WTC11 (cell line): ENCODE results near the gene FARP2. TPM values are rescaled to one million over a fixed set of nuclear protein-coding genes. Genes with fewer than 3 reads are reported as not detected.

ENCODE experiments used
- ATAC-seq: fragments of 200-7000 bp; cut with Tn5 transposase; 2 replicates; pipeline ENCODE4 v1.10.0; 2021; ENCODE audit warnings: mild to moderate bottlenecking, moderate library complexity
- CTCF ChIA-PET: fragments of 300-600 bp; sonication (Branson Sonifier 250); formaldehyde crosslinking; loops from one replicate; lab custom pipeline; 2021; ENCODE audit warnings: antibody characterized with exemption; lab: Charles Lee
- POLR2A ChIA-PET: fragments of 350-600 bp; sonication (Branson Sonifier 250); formaldehyde crosslinking; loops from one replicate; lab custom pipeline; 2021; ENCODE audit warnings: antibody characterized with exemption; lab: Charles Lee
- DNase-seq: peaks from one replicate; pipeline ENCODE4 v3.0.0; 2021; ENCODE audit warnings: low spot score
- H3K27ac Mint-ChIP-seq: 2 replicates; pipeline ENCODE4 v1.8.0; 2021; ENCODE audit warnings: mixed read lengths
- H3K27me3 Mint-ChIP-seq: 2 replicates; pipeline ENCODE4 v1.8.0; 2021; ENCODE audit warnings: low read depth, mild to moderate bottlenecking, moderate library complexity, mixed read lengths
- H3K36me3 Mint-ChIP-seq: 2 replicates; pipeline ENCODE4 v1.8.0; 2021; ENCODE audit warnings: mixed read lengths
- H3K4me1 Mint-ChIP-seq: 2 replicates; pipeline ENCODE4 v1.8.0; 2022; ENCODE audit warnings: mixed read lengths
- H3K4me3 Mint-ChIP-seq: 2 replicates; pipeline ENCODE4 v1.8.0; 2021; ENCODE audit warnings: mild to moderate bottlenecking, moderate library complexity, mixed read lengths
- H3K9me3 Mint-ChIP-seq: 2 replicates; pipeline ENCODE4 v1.8.0; 2021; ENCODE audit warnings: mixed read lengths
- ESRRA ChIP-seq: sonication (generic); formaldehyde crosslinking; IDR thresholded peaks from 2 replicates; pipeline ENCODE4 v1.8.1; 2022; ENCODE audit warnings: mild to moderate bottlenecking, missing genetic modification reagents, borderline replicate concordance
- GRHL2 ChIP-seq: fragments of 250-450 bp; sonication (Bioruptor Pico); IDR thresholded peaks from 2 replicates; pipeline ENCODE4 v1.8.0; 2022; ENCODE audit warnings: mild to moderate bottlenecking, moderate library complexity; ENCODE audit not compliant: insufficient replicate concordance, severe bottlenecking
- KAT7 ChIP-seq: sonication (generic); formaldehyde crosslinking; IDR thresholded peaks from 2 replicates; pipeline ENCODE4 v1.8.1; 2023; ENCODE audit warnings: missing genetic modification reagents, mild to moderate bottlenecking, borderline replicate concordance
- SMAD4 ChIP-seq: sonication (generic); formaldehyde crosslinking; IDR thresholded peaks from 2 replicates; pipeline ENCODE4 v1.8.0; 2022; ENCODE audit warnings: mild to moderate bottlenecking, missing genetic modification reagents
- TEAD1 ChIP-seq: sonication (generic); formaldehyde crosslinking; IDR thresholded peaks from 2 replicates; pipeline ENCODE4 v1.8.0; 2022; ENCODE audit warnings: mild to moderate bottlenecking, missing genetic modification reagents
- TEAD4 ChIP-seq: sonication (generic); formaldehyde crosslinking; IDR thresholded peaks from 2 replicates; pipeline ENCODE4 v1.8.0; 2022; ENCODE audit warnings: mild to moderate bottlenecking, missing genetic modification reagents
- TP53 ChIP-seq: sonication (generic); formaldehyde crosslinking; IDR thresholded peaks from 2 replicates; pipeline ENCODE4 v1.8.1; 2023; ENCODE audit warnings: mild to moderate bottlenecking, missing genetic modification reagents
- ZNF121 ChIP-seq: sonication (generic); formaldehyde crosslinking; IDR thresholded peaks from 2 replicates; pipeline ENCODE4 v1.8.0; 2023; ENCODE audit warnings: missing genetic modification reagents
- ZNF232 ChIP-seq: sonication (generic); formaldehyde crosslinking; IDR thresholded peaks from 2 replicates; pipeline ENCODE4 v1.8.0; 2022; ENCODE audit warnings: mild to moderate bottlenecking, missing genetic modification reagents
- ZNF423 ChIP-seq: fragments of 250-450 bp; sonication (Bioruptor Pico); IDR thresholded peaks from 2 replicates; pipeline ENCODE4 v2.1.2; 2022; ENCODE audit warnings: mild to moderate bottlenecking, moderate library complexity
- total RNA-seq: library from RNA; stranded (reverse); gene quantifications from 3 replicates; pipeline ENCODE4 v1.2.3, GENCODE V29; 2021
- TF ChIP-seq, protein P1 (sequence below): sonication (generic); formaldehyde crosslinking; IDR thresholded peaks from 2 replicates; pipeline ENCODE4 v1.8.1; 2022; ENCODE audit warnings: missing genetic modification reagents, borderline replicate concordance
- TF ChIP-seq, protein P2 (sequence below): sonication (generic); formaldehyde crosslinking; IDR thresholded peaks from 2 replicates; pipeline ENCODE4 v1.8.0; 2023; ENCODE audit warnings: missing genetic modification reagents, mild to moderate bottlenecking, borderline replicate concordance
- TF ChIP-seq, protein P3 (sequence below): sonication (generic); formaldehyde crosslinking; IDR thresholded peaks from 2 replicates; pipeline ENCODE4 v1.8.1; 2023; ENCODE audit warnings: mild to moderate bottlenecking, missing genetic modification reagents
- TF ChIP-seq, protein P4 (sequence below): sonication (generic); formaldehyde crosslinking; conservative IDR thresholded peaks from 2 replicates; pipeline ENCODE4 v1.8.1; 2023; ENCODE audit warnings: mild to moderate bottlenecking, low read depth, missing genetic modification reagents, moderate library complexity
- TF ChIP-seq, protein P5 (sequence below): sonication (generic); formaldehyde crosslinking; IDR thresholded peaks from 2 replicates; pipeline ENCODE4 v1.8.0; 2023; ENCODE audit warnings: missing genetic modification reagents
- TF ChIP-seq, protein P6 (sequence below): fragments of 250-450 bp; sonication (Bioruptor Pico); IDR thresholded peaks from 2 replicates; pipeline ENCODE4 v1.9.0; 2021; ENCODE audit warnings: mild to moderate bottlenecking, borderline replicate concordance

FARP2 gene
- total RNA-seq, 1 experiment from 2014 or later = 37.8 TPM

DNA sequence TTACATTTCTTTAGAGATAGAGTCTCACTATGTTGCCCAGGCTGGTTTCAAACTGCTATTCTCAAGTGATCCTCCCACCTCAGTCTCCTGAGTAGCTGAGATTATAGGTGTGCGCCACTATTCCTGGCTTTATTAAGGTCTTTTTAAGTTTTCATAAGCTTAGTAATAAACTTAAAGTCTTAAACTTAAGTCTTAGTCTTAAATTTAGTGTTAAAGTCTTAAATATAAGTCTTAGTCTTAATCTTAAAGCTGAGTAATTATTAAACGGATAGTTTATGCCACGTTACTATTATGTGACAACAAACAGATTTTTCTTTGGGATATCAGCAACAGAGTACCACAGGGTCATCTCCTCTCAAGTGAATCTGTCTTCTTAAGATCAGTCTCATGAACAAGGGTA is 12.6 kb downstream of the FARP2 start (continued):
- TF ChIP-seq ZNF232 (CRISPR knock-in tag) = no peak
- no peak for TF ChIP-seq TP53 (CRISPR knock-in tag)
- TF ChIP-seq, protein P1, sequence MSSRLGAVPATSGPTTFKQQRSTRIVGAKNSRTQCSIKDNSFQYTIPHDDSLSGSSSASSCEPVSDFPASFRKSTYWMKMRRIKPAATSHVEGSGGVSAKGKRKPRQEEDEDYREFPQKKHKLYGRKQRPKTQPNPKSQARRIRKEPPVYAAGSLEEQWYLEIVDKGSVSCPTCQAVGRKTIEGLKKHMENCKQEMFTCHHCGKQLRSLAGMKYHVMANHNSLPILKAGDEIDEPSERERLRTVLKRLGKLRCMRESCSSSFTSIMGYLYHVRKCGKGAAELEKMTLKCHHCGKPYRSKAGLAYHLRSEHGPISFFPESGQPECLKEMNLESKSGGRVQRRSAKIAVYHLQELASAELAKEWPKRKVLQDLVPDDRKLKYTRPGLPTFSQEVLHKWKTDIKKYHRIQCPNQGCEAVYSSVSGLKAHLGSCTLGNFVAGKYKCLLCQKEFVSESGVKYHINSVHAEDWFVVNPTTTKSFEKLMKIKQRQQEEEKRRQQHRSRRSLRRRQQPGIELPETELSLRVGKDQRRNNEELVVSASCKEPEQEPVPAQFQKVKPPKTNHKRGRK (CRISPR knock-in tag) = no peak
- no peak for TF ChIP-seq ZNF121
- TF ChIP-seq KAT7 = no peak
- TF ChIP-seq, all 79 proteins: peak for 0

DNA sequence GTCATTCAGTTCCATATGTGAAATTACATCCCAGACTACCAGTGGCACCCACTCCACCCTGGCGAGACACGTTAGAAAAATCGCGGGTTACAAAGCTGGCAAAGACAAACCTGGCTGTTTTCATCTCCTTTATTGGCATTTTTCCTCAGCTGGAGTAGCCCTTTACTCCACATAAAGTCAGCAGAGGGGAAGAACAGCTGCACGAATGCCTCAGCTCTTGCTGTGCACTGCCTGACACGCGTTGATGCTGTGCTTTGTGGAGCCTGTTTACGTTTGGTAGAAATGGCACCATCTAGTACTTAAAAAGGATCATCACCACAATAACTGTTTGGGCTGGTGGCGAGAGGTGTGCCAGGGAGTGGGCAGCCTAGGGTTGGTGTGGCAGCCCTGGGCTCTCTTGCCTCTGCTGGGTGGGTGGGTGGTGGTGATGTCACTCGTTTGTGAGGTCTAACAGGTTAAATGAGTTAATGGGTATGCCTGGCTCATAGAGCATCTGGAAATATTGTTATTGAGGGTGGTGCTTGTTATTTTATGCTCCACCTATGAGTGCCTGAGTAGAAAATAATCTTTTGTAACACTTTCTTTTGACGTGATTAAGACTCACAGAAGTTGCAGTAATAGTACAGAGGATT is 16.4 kb downstream of the FARP2 start:
- H3K27me3 Mint-ChIP-seq = no peaks in the 10 kb centered on the region
- no peaks in the 10 kb centered on the region for H3K9me3 Mint-ChIP-seq
- H3K36me3 Mint-ChIP-seq = peaks cover 15% of the 10 kb centered on the region
- DNase-seq (no peak), ATAC-seq (no peak)
- H3K4me3 Mint-ChIP-seq = no peak overlapping the region
- ChIA-PET CTCF (interaction anchor here (0.5 to 1.4 kb wide), 2 partner anchors 19 to 30 kb away, joined by 3 to 5 read pairs; no protein-coding TSS in a partner anchor), POLR2A (no interaction called here)
- H3K4me1 Mint-ChIP-seq = peaks cover 7% of the 10 kb centered on the region
- no peak overlapping the region for H3K27ac Mint-ChIP-seq
- TF ChIP-seq, protein P2, sequence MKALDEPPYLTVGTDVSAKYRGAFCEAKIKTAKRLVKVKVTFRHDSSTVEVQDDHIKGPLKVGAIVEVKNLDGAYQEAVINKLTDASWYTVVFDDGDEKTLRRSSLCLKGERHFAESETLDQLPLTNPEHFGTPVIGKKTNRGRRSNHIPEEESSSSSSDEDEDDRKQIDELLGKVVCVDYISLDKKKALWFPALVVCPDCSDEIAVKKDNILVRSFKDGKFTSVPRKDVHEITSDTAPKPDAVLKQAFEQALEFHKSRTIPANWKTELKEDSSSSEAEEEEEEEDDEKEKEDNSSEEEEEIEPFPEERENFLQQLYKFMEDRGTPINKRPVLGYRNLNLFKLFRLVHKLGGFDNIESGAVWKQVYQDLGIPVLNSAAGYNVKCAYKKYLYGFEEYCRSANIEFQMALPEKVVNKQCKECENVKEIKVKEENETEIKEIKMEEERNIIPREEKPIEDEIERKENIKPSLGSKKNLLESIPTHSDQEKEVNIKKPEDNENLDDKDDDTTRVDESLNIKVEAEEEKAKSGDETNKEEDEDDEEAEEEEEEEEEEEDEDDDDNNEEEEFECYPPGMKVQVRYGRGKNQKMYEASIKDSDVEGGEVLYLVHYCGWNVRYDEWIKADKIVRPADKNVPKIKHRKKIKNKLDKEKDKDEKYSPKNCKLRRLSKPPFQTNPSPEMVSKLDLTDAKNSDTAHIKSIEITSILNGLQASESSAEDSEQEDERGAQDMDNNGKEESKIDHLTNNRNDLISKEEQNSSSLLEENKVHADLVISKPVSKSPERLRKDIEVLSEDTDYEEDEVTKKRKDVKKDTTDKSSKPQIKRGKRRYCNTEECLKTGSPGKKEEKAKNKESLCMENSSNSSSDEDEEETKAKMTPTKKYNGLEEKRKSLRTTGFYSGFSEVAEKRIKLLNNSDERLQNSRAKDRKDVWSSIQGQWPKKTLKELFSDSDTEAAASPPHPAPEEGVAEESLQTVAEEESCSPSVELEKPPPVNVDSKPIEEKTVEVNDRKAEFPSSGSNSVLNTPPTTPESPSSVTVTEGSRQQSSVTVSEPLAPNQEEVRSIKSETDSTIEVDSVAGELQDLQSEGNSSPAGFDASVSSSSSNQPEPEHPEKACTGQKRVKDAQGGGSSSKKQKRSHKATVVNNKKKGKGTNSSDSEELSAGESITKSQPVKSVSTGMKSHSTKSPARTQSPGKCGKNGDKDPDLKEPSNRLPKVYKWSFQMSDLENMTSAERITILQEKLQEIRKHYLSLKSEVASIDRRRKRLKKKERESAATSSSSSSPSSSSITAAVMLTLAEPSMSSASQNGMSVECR = no peak

DNA sequence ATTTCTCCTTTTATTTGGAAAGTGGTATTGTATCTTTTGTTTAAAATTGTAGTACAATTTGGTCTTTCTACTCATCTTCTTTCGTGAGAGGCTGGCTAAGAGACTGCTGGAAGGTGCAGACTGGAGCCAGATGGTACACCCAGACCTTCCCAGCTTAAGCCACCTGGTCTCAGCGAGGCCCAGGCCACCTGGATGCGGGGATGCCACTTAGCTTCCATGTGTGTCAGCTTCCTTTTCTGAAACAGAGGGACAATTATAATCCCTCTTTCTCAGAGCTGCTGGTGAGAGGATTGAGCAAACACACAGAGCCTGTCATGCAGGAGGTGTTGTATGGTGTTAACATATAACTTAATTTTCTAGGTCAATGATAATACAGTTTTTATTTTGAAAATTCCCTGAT is 17.4 kb downstream of the FARP2 start:
- Mint-ChIP-seq H3K4me3 (no peak overlapping the region), H3K36me3 (peaks cover 15% of the 10 kb centered on the region), H3K27ac (no peak overlapping the region), H3K9me3 (no peaks in the 10 kb centered on the region), H3K4me1 (no peaks in the 10 kb centered on the region), H3K27me3 (no peaks in the 10 kb centered on the region)
- no peak for TF ChIP-seq ESRRA (CRISPR knock-in tag)
- TF ChIP-seq, protein P3, sequence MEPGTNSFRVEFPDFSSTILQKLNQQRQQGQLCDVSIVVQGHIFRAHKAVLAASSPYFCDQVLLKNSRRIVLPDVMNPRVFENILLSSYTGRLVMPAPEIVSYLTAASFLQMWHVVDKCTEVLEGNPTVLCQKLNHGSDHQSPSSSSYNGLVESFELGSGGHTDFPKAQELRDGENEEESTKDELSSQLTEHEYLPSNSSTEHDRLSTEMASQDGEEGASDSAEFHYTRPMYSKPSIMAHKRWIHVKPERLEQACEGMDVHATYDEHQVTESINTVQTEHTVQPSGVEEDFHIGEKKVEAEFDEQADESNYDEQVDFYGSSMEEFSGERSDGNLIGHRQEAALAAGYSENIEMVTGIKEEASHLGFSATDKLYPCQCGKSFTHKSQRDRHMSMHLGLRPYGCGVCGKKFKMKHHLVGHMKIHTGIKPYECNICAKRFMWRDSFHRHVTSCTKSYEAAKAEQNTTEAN (CRISPR knock-in tag) = no peak
- no peak for TF ChIP-seq GRHL2 (CRISPR knock-in tag)
- TF ChIP-seq, protein P4, sequence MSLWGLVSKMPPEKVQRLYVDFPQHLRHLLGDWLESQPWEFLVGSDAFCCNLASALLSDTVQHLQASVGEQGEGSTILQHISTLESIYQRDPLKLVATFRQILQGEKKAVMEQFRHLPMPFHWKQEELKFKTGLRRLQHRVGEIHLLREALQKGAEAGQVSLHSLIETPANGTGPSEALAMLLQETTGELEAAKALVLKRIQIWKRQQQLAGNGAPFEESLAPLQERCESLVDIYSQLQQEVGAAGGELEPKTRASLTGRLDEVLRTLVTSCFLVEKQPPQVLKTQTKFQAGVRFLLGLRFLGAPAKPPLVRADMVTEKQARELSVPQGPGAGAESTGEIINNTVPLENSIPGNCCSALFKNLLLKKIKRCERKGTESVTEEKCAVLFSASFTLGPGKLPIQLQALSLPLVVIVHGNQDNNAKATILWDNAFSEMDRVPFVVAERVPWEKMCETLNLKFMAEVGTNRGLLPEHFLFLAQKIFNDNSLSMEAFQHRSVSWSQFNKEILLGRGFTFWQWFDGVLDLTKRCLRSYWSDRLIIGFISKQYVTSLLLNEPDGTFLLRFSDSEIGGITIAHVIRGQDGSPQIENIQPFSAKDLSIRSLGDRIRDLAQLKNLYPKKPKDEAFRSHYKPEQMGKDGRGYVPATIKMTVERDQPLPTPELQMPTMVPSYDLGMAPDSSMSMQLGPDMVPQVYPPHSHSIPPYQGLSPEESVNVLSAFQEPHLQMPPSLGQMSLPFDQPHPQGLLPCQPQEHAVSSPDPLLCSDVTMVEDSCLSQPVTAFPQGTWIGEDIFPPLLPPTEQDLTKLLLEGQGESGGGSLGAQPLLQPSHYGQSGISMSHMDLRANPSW (CRISPR knock-in tag) = no peak
- TF ChIP-seq, protein P5, sequence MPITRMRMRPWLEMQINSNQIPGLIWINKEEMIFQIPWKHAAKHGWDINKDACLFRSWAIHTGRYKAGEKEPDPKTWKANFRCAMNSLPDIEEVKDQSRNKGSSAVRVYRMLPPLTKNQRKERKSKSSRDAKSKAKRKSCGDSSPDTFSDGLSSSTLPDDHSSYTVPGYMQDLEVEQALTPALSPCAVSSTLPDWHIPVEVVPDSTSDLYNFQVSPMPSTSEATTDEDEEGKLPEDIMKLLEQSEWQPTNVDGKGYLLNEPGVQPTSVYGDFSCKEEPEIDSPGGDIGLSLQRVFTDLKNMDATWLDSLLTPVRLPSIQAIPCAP = no peak
- TF ChIP-seq SMAD4 (CRISPR knock-in tag) = no peak
- TF ChIP-seq TEAD4 = no peak
- TF ChIP-seq, protein P6, sequence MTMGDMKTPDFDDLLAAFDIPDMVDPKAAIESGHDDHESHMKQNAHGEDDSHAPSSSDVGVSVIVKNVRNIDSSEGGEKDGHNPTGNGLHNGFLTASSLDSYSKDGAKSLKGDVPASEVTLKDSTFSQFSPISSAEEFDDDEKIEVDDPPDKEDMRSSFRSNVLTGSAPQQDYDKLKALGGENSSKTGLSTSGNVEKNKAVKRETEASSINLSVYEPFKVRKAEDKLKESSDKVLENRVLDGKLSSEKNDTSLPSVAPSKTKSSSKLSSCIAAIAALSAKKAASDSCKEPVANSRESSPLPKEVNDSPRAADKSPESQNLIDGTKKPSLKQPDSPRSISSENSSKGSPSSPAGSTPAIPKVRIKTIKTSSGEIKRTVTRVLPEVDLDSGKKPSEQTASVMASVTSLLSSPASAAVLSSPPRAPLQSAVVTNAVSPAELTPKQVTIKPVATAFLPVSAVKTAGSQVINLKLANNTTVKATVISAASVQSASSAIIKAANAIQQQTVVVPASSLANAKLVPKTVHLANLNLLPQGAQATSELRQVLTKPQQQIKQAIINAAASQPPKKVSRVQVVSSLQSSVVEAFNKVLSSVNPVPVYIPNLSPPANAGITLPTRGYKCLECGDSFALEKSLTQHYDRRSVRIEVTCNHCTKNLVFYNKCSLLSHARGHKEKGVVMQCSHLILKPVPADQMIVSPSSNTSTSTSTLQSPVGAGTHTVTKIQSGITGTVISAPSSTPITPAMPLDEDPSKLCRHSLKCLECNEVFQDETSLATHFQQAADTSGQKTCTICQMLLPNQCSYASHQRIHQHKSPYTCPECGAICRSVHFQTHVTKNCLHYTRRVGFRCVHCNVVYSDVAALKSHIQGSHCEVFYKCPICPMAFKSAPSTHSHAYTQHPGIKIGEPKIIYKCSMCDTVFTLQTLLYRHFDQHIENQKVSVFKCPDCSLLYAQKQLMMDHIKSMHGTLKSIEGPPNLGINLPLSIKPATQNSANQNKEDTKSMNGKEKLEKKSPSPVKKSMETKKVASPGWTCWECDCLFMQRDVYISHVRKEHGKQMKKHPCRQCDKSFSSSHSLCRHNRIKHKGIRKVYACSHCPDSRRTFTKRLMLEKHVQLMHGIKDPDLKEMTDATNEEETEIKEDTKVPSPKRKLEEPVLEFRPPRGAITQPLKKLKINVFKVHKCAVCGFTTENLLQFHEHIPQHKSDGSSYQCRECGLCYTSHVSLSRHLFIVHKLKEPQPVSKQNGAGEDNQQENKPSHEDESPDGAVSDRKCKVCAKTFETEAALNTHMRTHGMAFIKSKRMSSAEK = no peak
- no peak for TF ChIP-seq KAT7
- TF ChIP-seq ZNF423 (CRISPR knock-in tag) = no peak
- no peak for TF ChIP-seq TEAD1 (CRISPR knock-in tag)
- DNase-seq = no peak
- ChIA-PET POLR2A (no interaction called here), CTCF (interaction anchor here (0.7 to 1.1 kb wide), 3 partner anchors 13 to 225 kb away, joined by 3 to 4 read pairs (median 3); no protein-coding TSS in a partner anchor)
- ATAC-seq = no peak
